OCI-LY1 (cell line): Measurements from ENCODE around the gene C17orf78.
"Not testable (repeated sequence)": the region's sequence is repeated elsewhere in the genome, so short reads cannot be mapped to it uniquely, and the experiment has no call there.

Source experiments
- CTCF ChIP-seq: fragments of 200-600 bp; sonication (generic), shearing (Covaris generic); IDR thresholded peaks from 2 replicates; pipeline ENCODE4 v1.5.1; 2017; ENCODE audit warnings: mild to moderate bottlenecking, antibody characterized with exemption, low read length, moderate library complexity, mixed read lengths
- EZH2 ChIP-seq: fragments of 200-600 bp; sonication (generic), shearing (Covaris generic); IDR thresholded peaks from 2 replicates; pipeline ENCODE4 v1.8.0; 2017; ENCODE audit warnings: borderline replicate concordance, mixed run types, mild to moderate bottlenecking, antibody characterized with exemption, low read length, moderate library complexity, mixed read lengths

DNA sequence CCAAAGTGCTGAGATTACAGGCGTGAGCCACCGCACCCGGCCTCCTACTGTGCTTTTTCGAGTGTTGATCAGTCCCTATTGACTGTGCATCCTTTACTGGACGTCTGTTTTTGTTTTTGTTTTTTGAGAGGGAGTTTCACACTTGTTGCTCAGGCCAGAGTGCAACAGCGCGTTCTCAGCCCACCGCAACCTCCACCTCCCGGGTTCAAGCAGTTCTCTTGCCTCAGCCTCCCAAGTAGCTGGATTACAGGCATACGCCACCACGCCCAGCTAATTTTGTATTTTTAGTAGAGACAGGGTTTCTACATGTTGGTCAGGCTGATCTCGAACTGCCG lies 32.3 kb downstream of the C17orf78 start:
- not testable (repeated sequence) for TF ChIP-seq EZH2, CTCF
